ENCODE results near the gene NR5A2.

The NR5A2 gene

DNA sequence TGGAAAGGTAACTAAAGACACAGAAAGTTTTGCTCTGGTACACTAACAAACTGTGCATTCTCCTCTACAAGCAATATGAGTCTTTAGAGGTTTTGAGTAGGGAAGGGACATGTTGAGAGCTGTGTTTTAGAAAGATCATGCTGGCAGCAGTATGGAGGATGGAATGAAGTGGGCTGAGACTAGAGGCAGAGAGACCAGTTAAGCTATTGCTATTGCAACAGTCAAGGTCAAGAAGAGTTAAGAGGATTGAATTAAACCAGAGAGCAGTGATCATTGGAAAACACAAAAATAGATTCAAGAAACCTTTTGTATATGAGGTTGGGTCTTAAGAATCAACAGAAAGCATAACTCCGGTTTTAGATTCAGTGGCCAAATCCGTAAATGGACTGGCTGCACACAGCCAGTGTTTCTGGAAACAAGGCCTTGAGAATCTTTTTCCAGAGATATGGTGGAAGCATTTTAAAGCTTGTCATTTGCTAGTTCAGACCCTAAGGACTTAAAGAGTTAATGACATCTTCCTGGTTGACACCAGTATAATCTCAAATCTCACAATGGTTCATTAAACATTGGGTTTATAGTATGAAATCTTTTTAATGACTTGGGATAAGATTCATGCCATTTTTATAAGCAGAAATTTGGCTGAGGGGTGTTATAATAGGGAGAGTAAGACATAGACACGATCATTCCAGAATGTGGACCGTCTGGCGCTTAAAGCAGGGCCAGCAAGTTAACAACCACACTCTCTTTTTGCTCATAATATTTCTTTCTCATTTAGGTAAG lies 177.9 kb downstream of the NR5A2 start:
- DNase-seq (ENCODE audit: low read depth, low spot score): no peak

DNA sequence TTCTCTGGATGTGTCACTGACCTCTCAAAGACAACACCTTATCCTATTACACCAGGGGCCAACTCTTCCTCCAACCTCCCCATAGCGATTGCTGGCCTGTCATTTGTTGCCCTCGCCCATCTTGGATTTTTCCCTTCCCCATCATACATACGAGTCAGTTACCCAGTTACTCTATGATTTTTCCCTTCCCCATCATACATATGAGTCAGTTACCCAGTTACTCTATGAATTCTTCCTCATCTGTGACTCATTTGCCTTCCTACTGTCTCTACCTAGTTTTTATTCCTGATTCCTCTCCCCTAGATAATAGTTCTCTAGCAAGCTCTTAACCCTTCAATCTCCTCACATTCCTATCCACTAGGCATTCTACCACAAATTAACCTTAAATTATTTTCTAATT lies 178.8 kb downstream of the NR5A2 start:
- peak; percentile 28 for DNase-seq (ENCODE audit: low read depth, low spot score)

DNA sequence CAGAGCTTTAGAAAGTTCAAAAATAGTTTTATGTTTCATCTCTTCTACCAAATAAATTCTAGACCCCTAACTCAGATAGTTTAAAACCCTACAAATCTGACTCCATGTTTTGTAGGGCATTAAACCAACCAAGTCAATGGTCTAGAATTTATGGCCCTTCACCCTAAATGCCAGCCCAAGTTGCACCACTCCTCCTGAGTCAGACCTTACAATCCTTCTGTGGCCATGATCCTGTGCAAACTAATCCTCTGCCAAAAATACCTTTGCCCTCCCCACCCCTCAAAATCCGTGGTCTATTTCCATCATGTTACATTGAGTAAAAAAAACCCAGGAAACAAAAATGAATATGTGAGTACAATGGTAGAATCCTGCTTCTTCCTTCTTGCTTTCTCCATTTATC lies 179.3 kb downstream of the NR5A2 start:
- no peak for DNase-seq (ENCODE audit: low read depth, low spot score)

DNA sequence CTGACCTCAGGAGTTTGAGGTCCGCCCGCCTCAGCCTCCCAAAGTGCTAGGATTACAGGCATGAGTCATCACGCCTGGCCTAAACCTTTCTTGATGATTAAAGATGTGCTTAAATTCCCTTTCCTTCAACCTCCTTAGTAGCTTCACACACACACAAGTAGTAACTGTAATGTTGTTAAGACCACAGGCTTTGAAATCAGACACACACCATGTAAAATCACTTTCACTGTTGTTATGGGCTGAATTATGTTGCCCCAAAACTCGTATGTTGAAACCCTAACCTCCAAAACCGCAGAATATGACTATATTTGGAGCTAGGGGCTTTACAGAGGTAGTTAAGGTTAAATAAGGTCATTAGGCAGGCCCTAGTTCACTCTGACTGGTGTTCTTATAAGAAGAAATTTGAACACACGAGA lies 180.2 kb downstream of the NR5A2 start:
- DNase-seq (ENCODE audit: low read depth, low spot score): no peak

DNA sequence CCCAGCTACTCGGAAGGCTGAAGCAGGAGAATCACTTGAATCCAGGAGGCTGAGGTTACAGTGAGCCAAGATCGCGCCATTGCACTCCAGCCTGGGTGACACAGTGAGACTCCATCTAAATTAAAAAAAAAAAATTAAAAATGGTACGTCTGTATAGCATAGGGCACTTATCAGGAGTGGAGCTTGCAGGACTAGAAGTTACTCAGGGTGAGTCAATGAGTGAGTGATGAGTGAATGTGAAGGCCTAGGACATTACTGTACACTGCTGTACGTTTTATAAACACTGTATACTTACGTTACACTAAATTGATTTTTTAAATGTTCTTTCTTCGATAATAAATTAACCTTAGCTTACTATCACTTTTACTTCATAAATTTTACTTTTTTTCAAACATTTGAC lies 183.6 kb downstream of the NR5A2 start:
- DNase-seq (ENCODE audit: low read depth, low spot score): no peak

DNA sequence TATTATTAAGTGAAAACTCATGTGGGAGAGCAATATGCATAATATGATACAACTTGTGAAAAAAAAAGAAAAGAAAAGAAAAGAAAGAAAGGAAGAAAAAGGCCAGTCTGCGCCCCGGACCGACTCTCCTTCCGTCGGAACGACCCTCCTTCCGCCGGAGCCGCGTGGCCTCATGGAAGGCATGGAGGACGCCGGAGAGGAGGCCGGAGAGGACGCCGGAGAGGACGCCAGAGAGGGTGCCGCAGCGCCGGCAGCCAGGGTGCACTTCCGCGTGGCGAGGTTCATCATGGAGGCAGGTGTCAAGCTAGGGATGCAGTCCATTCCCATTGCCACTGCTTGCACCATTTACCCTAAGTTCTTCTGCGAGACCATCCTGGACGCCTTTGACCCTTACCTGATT lies 185.9 kb downstream of the NR5A2 start:
- no peak for DNase-seq (ENCODE audit: low read depth, low spot score)

DNA sequence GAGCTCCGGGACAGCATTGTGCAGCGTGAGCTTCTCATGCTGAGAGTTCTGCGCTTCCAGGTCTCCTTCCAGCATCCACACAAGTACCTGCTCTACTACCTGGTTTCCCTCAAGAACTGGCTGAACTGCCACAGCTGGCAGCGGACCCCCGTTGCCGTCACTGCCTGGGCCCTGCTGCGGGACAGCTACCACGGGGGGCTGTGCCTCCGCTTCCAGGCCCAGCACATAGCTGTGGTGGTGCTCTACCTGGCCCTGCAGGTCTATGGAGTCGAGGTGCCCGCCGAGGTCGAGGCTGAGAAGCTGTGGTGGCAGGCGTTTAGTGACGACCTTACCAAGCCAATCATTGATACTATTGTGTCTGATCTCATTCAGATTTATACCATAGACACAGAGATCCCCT lies 186.4 kb downstream of the NR5A2 start:
- no peak for DNase-seq (ENCODE audit: low read depth, low spot score)

DNA sequence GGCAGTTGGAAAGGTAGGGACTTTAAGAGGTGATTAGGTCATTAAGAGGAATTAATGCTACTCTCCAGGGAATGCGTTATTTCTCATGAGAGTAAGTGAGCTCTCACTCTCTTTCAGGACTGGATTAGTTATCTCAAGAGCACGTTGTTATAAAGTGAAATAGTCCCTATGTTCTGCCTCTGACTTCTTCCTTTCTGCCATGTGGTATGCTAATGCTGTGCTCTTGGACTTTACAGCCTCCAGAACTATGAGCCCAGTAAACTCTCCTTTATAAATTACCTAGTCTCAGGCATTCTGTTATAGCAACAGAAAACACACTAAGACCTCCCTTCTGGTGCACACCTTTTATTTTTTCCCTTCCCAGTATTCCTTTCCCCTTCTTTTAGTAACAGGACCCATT lies 187.8 kb downstream of the NR5A2 start:
- no peak for DNase-seq (ENCODE audit: low read depth, low spot score)

DNA sequence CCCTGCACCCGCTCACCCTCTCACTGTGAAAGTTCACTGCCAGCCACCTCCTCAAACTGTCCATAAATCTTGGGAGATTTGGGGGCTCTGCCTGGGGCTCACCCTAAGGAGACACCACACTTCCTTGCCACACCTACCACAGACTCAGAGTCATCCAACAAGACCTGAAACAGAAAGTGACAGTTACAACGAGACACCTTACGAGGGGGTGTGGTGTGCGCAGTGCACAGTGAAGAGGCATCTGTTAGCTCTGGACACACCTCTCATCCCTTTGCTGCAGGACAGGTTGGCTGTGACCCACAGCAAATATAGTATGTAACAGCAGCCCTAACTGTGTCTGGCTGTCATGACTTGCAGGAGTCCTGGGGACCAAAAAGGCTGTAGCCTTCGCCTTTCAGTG lies 190.2 kb downstream of the NR5A2 start:
- no peak for DNase-seq (ENCODE audit: low read depth, low spot score)

DNA sequence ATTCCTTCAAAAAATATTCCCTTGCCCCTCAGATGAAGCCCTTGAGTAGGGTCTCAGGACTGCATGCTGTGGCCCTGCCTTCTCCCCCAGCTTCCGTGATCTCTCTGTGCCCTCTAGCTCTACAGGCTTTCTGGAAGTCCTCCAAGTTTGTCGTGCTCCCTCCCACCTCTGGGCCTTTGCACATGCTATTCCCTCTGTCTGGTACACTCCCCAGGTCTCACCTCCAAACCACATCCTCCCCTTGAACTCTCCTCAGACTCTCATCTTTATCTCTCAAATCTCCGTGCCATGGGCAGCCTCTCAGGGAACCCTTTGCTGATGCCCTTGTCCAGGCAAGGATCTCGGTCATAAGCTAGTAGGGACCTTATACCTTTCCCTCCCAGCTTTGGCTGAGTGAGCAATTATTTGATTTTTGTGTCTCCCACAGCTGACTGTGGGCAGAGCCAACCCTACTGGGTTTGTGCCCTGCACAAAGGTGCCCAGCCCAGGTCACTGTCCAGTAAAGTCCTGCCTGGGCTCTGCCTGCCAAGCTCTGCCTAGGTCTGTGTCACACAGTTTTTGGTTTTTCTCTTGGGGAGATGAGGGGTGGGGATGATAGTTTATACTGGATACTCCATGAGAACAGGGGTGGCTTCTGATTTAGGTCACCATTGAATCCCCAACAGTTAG lies 194.2 kb downstream of the NR5A2 start:
- DNase-seq (ENCODE audit: low read depth, low spot score): no peak

DNA sequence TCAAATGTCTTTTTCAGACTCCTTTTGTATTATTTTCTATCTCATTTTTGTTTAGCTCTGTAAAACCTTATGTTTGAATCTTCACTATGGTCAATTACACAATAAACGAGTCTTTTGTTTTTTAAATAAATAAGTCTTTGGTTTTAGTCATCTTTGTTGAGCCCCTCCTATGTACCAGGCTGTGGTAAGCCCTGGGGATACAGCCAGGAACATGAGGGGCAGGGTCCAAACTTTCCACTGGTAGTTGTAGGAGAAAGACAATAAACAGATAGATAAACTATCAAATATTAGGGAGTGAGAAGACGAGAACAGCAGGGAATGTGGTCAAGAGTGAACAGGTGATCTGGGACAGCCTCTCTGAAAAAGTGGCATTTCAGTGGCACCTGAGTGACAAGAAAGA lies 195.7 kb downstream of the NR5A2 start:
- no peak for DNase-seq (ENCODE audit: low read depth, low spot score)

DNA sequence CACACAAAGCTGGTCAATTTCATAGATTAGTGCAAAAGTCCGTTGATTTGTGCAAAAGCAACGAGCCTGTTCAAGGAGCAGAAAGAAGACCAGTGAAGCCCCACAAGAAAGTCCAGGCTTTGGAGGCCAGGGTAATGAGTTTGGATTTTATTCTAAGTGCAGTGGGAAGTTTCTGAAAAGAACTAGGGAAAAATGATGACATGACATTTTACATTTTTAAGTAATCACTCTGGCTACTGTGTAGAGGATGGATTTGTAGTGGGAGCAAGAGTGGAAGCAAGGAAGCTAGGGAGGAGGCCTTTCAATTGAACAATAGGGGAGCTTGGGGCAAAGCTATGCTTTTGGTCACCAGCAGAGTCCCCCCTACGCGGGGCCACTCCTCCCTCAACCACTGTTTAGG lies 196.1 kb downstream of the NR5A2 start:
- no peak for DNase-seq (ENCODE audit: low read depth, low spot score)

DNA sequence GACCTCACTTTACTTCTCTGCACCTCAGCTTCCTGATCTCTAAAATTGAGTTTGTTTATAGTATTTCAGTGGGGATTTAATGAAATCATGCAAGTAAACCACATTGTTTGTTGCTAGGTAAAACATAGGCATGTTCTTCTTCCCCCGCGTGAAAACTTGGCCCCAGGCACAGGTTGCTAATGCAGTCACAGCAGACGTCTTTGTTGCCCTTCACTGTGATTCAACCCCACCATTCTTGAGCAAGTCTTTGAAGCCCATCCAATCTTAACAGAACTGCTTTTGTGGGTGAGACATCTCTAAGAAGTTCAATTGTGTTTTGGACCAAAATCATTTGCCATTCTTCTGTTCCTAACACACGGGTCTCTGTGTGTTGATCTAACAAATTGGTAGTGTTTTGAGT lies 196.8 kb downstream of the NR5A2 start:
- peak; percentile 94 for DNase-seq (ENCODE audit: low read depth, low spot score)

DNA sequence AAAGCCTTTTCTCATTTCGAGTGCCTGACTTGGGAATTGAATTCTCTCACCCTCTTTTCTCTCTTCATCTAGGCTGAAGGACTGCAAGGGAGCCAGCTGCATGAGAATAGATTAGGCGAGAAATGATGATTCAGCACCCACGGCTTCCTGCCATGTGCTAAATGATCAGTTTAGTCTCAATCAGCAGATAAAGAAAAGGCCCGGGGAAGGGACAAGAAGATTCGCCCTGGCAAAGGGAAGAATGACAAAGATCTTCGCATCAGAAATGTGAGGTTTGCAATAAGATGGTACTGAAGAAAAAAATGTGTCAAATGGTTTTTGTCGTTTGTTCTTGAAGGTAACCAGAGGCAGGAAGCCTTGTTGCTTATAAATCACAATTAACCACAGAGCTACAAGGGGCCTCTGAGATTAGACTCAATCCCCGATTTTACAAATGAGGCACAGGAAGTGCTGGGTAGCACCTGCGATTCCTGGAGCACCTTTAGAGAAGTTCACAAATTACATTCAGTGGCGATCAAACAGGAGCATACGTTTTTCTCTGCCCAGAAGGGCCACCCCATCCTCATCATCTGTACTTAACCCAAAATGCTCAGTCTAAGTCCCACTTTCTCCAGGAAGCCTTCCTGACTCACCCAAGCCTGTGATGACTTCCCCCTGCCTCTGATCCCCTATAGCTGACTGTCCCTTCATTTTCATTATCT lies 198.9 kb downstream of the NR5A2 start:
- DNase-seq (ENCODE audit: low read depth, low spot score): peak; percentile 24

DNA sequence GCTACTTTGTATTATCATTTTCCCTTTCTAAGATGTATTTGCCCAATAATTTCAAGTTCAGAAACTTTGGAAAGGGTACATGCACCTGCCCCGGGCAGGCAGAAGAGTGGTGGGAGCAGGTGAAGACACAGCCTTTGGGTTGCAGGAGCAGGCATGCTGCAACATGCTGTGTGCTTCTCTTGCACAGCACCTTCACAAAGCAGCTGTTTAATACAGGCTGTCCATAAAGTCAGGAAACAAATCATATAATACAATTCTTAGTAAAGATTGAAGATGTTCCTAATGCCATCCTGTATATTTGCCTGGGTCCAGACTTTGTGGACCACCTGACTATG lies 199.4 kb downstream of the NR5A2 start:
- DNase-seq (ENCODE audit: low read depth, low spot score): no peak
